Measurements from ENCODE around the gene SEPTIN12. TPM values are rescaled to one million over a fixed set of nuclear protein-coding genes. Genes with fewer than 3 reads are reported as not detected.

SEPTIN12 gene
- total and polyA plus RNA-seq, 2 experiments from 2014 or later: not detected

DNA sequence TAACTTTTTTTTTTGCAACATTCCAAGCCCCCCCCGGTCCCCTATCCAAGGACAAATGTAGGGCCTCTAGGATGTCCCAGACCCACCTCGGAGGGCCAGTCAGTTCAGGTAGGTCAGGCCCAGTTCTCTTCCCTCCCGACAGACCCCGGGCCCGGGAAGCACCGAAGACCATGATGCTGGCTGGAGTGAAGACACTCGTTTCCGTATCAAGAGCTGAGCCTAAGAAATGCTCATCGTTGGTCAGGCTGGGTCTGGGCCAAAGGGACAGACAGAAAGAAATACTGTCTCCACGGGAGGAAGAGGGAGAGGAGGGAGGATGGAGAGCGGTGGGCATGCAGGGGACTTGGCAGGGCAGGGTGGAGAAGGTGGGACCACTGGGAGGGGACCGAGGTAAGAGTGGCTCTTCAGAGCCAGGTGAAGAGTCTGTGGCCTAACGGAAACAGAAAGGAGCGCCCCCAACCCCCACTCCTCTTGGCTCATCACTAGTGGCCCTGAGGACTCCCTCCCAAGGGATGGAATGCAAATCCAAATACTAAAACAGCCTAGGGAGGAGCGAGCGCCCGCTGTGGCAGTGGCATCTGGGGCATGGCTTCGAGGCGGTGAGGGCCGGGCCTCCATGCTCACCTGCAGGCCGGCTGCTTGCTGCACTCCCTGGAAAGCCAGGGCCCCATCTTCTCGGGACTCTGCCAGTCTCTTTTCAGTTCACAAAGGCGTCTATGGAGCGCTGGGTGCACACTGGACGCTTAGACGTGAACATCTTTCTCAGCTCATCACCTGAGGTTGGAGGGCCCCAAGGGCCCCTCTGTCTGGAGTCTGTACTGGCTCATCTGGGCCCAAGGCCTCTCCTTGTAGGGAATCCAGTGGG lies 16.0 kb upstream of the SEPTIN12 start:
- TF ChIP-seq, protein P1, sequence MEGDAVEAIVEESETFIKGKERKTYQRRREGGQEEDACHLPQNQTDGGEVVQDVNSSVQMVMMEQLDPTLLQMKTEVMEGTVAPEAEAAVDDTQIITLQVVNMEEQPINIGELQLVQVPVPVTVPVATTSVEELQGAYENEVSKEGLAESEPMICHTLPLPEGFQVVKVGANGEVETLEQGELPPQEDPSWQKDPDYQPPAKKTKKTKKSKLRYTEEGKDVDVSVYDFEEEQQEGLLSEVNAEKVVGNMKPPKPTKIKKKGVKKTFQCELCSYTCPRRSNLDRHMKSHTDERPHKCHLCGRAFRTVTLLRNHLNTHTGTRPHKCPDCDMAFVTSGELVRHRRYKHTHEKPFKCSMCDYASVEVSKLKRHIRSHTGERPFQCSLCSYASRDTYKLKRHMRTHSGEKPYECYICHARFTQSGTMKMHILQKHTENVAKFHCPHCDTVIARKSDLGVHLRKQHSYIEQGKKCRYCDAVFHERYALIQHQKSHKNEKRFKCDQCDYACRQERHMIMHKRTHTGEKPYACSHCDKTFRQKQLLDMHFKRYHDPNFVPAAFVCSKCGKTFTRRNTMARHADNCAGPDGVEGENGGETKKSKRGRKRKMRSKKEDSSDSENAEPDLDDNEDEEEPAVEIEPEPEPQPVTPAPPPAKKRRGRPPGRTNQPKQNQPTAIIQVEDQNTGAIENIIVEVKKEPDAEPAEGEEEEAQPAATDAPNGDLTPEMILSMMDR (IDR thresholded peaks at IDR 0.05; ENCODE audit: poor library complexity): no peak
- TF ChIP-seq EZH2phosphoT487 (IDR thresholded peaks at IDR 0.05; ENCODE audit: low read depth, severe bottlenecking, unreplicated experiment) (no peak), EZH2 (IDR thresholded peaks at IDR 0.05; ENCODE audit: borderline replicate concordance) (no peak)
- Histone ChIP-seq H3K9me2 (replicated peaks; ENCODE audit: insufficient read depth) (no peaks in the 10 kb centered on the region), H3K27me3 (no peaks in the 10 kb centered on the region), H3K27ac (peak overlapping the region; percentile 43), H2AFZ (no peak overlapping the region), H4K20me1 (ENCODE audit: insufficient read depth, poor library complexity, severe bottlenecking) (no peaks in the 10 kb centered on the region), H3K79me2 (peaks cover 3% of the 10 kb centered on the region), H3K9me3 (ENCODE audit: low read depth) (no peaks in the 10 kb centered on the region), H3K4me1 (ENCODE audit: insufficient read depth) (peaks cover 21% of the 10 kb centered on the region), H3K4me3 (no peak overlapping the region), H3K36me3 (replicated peaks; ENCODE audit: insufficient read depth, low read depth) (no peaks in the 10 kb centered on the region), H3K4me2 (peak overlapping the region; percentile 91)
- DNase-seq (ENCODE audit: low spot score): no peak
- 86% methylated on average over 26 of the region's 26 CpGs for WGBS (ENCODE audit: low lambda C conversion rate, missing lambda C conversion rate)

DNA sequence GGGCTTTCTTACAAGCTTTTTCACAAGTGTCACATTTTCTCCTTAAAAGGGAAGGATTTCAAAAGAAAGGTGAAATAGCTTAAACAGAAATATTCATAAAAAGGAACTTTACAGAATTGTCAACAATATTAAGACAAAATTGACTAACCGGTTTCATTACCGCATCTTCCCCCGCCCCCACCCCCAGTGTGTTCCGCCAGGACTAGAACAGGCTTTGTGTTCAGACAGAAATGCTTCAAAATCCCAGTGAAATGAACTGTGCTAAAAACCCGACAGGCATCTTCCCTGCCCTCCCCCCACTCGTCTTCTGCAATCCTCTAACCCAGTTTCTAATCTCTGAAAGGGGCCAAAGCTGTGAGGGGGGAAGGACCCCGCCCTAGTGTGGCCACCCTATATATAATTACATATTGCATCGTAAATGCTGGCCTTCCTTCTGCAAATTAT lies 15.3 kb upstream of the SEPTIN12 start:
- Histone ChIP-seq H3K27me3 (no peaks in the 10 kb centered on the region), H2AFZ (no peak overlapping the region), H3K27ac (peak overlapping the region; percentile 87), H3K4me2 (peak overlapping the region; percentile 91), H3K79me2 (peaks cover 3% of the 10 kb centered on the region), H3K36me3 (replicated peaks; ENCODE audit: insufficient read depth, low read depth) (no peaks in the 10 kb centered on the region), H3K4me1 (ENCODE audit: insufficient read depth) (peaks cover 21% of the 10 kb centered on the region), H3K4me3 (peak overlapping the region; percentile 84), H3K9me2 (replicated peaks; ENCODE audit: insufficient read depth) (no peaks in the 10 kb centered on the region), H3K9me3 (ENCODE audit: low read depth) (no peaks in the 10 kb centered on the region), H4K20me1 (ENCODE audit: insufficient read depth, poor library complexity, severe bottlenecking) (no peaks in the 10 kb centered on the region)
- DNase-seq (ENCODE audit: low spot score): no peak
- WGBS (ENCODE audit: low lambda C conversion rate, missing lambda C conversion rate): 65% methylated on average over 8 of the region's 8 CpGs
- TF ChIP-seq, protein P1 (IDR thresholded peaks at IDR 0.05; ENCODE audit: poor library complexity): no peak
- no peak for TF ChIP-seq EZH2 (IDR thresholded peaks at IDR 0.05; ENCODE audit: borderline replicate concordance)
- TF ChIP-seq EZH2phosphoT487 (IDR thresholded peaks at IDR 0.05; ENCODE audit: low read depth, severe bottlenecking, unreplicated experiment): no peak

GRCh38 chr16:4802659-4803287 lies 14.6 kb upstream of the SEPTIN12 start:
- TF ChIP-seq, protein P1 (IDR thresholded peaks at IDR 0.05; ENCODE audit: poor library complexity): no peak
- TF ChIP-seq EZH2phosphoT487 (IDR thresholded peaks at IDR 0.05; ENCODE audit: low read depth, severe bottlenecking, unreplicated experiment): no peak
- no peak for TF ChIP-seq EZH2 (IDR thresholded peaks at IDR 0.05; ENCODE audit: borderline replicate concordance)
- H3K36me3 ChIP-seq (replicated peaks; ENCODE audit: insufficient read depth, low read depth): no peaks in the 10 kb centered on the region
- H3K4me3 ChIP-seq: peak overlapping the region; percentile 84
- peak; percentile 95 for DNase-seq (ENCODE audit: low spot score)
- no peaks in the 10 kb centered on the region for H3K9me2 ChIP-seq (replicated peaks; ENCODE audit: insufficient read depth)
- no peaks in the 10 kb centered on the region for H4K20me1 ChIP-seq (ENCODE audit: insufficient read depth, poor library complexity, severe bottlenecking)
- peaks cover 21% of the 10 kb centered on the region for H3K4me1 ChIP-seq (ENCODE audit: insufficient read depth)
- H3K9me3 ChIP-seq (ENCODE audit: low read depth): no peaks in the 10 kb centered on the region
- H2AFZ ChIP-seq: peak overlapping the region; percentile 69
- peak overlapping the region; percentile 87 for H3K27ac ChIP-seq
- peak overlapping the region; percentile 91 for H3K4me2 ChIP-seq
- H3K27me3 ChIP-seq: no peaks in the 10 kb centered on the region
- H3K79me2 ChIP-seq: peaks cover 3% of the 10 kb centered on the region
- under 1% methylated on average over 36 of the region's 59 CpGs for WGBS (ENCODE audit: low lambda C conversion rate, missing lambda C conversion rate)

Measured in hepatocyte (in vitro differentiated cells).